HG03175 (cell line): ENCODE data around the gene DDX1.

ENCODE experiments used
- ATAC-seq: cut with Tn5 transposase; IDR thresholded peaks from one replicate; pipeline ENCODE4 v1.9.1; 2021; ENCODE audit warnings: mild to moderate bottlenecking, moderate library complexity; ENCODE audit not compliant: unreplicated experiment

DDX1 gene

DNA sequence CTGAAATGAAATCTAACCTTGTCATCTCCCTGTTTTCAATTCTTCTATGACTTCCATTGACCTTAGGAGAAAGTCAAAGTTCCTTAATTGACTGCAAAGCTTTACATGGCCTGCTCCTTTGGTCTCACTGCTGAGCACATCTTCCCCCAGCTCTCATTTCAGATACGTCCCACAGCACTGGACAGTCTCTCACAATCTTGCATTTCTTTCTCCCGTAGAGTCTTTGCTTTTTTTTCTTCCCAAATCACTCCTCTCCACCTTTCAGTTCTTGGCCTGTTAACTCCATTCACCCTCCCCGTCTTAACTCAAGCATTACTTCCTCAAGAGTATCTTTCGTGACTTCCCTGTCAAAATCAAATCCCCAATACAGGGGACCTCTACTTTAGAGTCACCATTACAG, 67.2 kb downstream of the DDX1 start:
- no peak for ATAC-seq

DNA sequence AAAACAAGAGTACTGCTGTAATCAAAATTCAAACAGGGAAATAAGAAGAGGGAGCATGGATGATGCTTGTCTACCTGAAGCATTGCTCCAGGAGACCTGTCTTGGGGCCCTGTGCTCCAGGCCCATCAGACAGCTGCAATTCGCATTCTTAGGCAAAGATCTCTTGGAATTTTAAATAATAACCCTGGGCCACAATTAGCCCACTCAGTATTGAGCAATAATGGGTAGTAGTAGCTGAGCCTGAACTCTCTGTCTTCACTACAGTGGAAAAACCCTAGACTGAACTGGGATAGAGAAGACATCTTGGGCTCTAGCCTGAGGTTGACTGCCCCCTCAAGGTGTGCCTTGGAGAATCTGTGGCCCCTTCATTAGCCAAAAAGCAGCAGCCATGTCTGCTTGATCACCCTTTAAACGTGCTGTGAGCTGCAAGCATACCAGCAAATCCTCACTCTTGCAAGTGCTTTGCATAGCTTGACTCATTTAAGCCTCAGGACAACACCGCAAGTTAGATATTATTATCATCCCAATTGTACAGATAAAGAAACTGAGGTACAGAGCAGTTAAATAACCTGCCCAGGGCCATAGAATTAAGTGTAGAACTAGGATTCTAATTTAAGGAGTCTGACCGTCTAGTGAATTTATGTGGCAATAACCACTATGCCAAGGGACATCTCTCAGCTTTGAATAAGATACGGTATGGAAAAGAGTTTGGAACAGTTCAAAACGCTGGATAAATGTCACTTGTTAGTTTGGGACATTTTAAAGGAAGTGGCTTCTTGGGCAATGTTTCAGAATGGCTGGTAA, 69.0 kb downstream of the DDX1 start:
- ATAC-seq, result no peak

- ATAC-seq, result no peak
These were observed 69.6 kb downstream of the DDX1 start for GRCh38 chr2:15661295-15661569.

- ATAC-seq, result no peak
These were observed 70.4 kb downstream of the DDX1 start for GRCh38 chr2:15662026-15662425.

GRCh38 chr2:15662579-15662978, 70.9 kb downstream of the DDX1 start:
- ATAC-seq, result no peak

- no peak for ATAC-seq
These were observed 72.1 kb downstream of the DDX1 start for GRCh38 chr2:15663802-15664201.

- no peak for ATAC-seq
These were observed 72.8 kb downstream of the DDX1 start for GRCh38 chr2:15664273-15665066.

DNA sequence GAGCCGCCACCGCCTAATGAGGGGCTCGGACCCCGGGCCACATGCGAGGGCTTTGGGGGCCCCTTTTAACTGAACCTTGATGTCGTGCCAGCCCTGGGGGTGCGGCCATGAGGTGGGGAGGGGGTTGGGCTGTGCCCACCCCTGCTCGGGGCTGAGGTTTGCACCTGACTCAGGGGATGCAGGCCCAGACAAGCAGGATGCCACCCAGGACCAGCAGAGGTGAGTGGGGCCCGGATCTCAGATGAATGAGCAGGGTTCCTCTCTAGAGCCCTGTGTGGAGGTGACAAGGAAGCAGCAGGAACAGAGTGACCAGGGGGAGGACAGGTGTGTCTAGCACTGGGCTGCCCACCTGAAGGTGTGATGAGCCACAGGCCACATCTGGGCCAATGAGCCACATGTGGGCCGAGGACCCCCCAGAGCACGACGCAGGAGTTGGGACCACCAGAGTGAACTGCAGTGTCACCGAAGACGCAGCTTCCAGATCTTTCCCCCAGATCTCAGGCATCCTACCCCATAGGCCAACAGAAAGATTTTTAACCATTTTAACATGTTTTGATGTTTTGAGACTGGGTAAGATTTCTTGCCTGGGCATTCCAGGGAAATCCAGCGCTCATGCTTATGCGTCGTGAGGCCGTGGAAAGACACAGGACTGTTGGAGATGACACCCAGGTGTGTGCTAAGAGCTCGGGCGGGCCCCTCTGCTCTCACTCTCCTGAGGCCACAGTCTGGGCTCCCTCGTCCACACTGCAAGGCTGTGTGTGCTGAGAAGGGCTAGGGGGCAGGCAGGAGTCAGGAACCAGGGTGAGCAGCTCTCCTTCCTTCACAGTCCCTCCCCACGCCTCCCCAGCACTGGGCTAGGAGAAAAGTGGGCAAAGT, 73.6 kb downstream of the DDX1 start:
- no peak for ATAC-seq

GRCh38 chr2:15665943-15666460, 74.3 kb downstream of the DDX1 start:
- ATAC-seq, result no peak

- no peak for ATAC-seq
These were observed 75.5 kb downstream of the DDX1 start for GRCh38 chr2:15666861-15667808.

DNA sequence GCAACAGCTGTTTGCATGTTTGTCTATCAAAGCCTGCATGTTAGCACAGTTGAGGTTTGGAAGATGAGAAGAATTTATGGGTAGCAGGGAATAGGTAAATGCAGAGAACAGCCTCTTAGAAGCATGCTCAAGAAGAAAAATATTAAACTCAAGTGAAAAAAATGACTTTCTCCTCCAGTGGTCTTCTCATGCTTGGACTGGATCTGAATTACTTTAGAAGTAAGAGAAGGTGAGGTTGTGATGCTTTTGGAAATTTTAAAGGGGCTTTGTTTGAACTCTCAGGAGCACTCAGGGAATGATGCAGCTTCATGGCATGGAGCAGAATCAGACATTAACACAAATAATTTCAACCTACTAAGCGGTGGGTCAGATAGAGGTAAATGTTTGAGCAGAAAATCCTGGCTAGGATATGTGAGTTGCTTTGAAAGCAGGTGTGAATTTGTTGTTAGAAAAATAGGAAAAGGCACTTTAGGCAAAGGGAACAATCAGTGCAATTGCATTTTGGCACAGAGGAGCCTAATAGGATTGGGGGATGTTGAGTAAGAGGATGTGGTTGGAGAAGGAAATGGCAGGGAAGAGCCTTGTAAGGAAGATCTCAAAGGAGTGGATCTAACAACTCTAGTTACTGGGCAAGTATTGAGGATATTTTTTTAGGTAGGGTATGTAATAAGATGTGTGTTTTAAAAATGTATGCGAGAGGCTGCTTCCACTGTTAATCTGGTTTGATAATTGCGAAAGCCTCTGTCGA, 76.3 kb downstream of the DDX1 start:
- ATAC-seq, result no peak

DNA sequence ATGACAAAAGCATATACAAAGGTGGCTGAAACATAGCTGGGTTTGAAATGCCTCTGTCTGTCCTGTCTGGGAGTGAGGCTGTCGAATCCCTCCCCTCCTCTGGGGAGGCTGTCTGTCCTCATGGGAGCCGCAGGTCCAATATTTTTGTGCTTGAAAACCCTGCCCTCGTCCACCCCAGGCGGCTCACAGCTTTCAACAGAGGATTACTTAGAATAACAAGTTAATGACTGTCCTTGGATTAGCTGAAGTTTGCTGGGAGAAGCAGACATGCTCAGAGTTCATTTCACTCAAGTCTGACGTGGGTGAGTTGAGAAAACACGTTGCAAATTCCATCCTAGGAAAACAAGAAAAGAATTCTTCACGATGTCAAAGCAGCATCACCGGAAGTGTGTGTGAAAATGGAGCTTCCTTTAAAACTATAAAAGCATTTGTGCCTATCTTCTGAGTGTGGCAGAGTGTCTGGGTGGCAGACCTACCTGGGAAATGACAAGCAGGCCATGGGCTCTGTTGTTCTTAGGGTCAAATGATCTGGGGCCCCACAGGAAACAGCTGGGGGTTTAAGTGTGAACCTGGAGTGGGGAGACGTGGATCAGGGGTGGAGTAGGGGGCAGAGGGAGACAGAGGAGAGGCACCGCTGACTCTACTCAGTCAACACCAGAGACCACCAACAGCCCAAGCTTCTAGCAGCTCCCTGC, 77.1 kb downstream of the DDX1 start:
- no peak for ATAC-seq

GRCh38 chr2:15669375-15669910, 77.8 kb downstream of the DDX1 start:
- ATAC-seq, result no peak

GRCh38 chr2:15670469-15670868, 78.8 kb downstream of the DDX1 start:
- no peak for ATAC-seq

GRCh38 chr2:15670981-15671380, 79.3 kb downstream of the DDX1 start:
- ATAC-seq, result no peak

- no peak for ATAC-seq
These were observed 79.7 kb downstream of the DDX1 start for GRCh38 chr2:15671409-15671808.

- ATAC-seq, result no peak
These were observed 80.5 kb downstream of the DDX1 start for GRCh38 chr2:15671842-15672815.
